DMS79 (cell line): ENCODE data around the gene EGFL7.

Experiments
- DNase-seq: peaks from one replicate; lab custom pipeline; 2025; lab: John Stamatoyannopoulos, UW

EGFL7 gene

GRCh38 chr9:136660971-136661550 lies 1.7 kb upstream of the EGFL7 start:
- no peak for DNase-seq

- no peak for DNase-seq
Observed at GRCh38 chr9:136661641-136662325, 933 bp upstream of the EGFL7 start.

- no peak for DNase-seq
Observed at GRCh38 chr9:136662326-136662655, 425 bp upstream of the EGFL7 start.

- DNase-seq, result no peak
Observed at GRCh38 chr9:136664000-136664915, 1.5 kb downstream of the EGFL7 start.

- no peak for DNase-seq
Observed at GRCh38 chr9:136665111-136665703, 2.5 kb downstream of the EGFL7 start.

- no peak for DNase-seq
Observed at GRCh38 chr9:136665704-136666371, 3.1 kb downstream of the EGFL7 start.

- no peak for DNase-seq
Observed at GRCh38 chr9:136666372-136667213, 3.9 kb downstream of the EGFL7 start.

- DNase-seq, result peak; percentile 32
Observed at GRCh38 chr9:136667214-136667939, 4.7 kb downstream of the EGFL7 start.

GRCh38 chr9:136667940-136668760 lies 5.4 kb downstream of the EGFL7 start:
- no peak for DNase-seq

GRCh38 chr9:136668983-136669790 lies 6.5 kb downstream of the EGFL7 start:
- no peak for DNase-seq

GRCh38 chr9:136669791-136670464 lies 7.2 kb downstream of the EGFL7 start:
- DNase-seq, result no peak

GRCh38 chr9:136670576-136671253 lies 8.0 kb downstream of the EGFL7 start:
- no peak for DNase-seq

- no peak for DNase-seq
Observed at GRCh38 chr9:136671254-136671614, 8.5 kb downstream of the EGFL7 start.

- no peak for DNase-seq
Observed at GRCh38 chr9:136671646-136672430, 9.1 kb downstream of the EGFL7 start.

GRCh38 chr9:136672431-136673087 lies 9.8 kb downstream of the EGFL7 start:
- DNase-seq, result no peak
